ENCODE data around the gene GMEB2. TPM values are rescaled to one million over a fixed set of nuclear protein-coding genes. Genes with fewer than 3 reads are reported as not detected.
"Not testable (repeated sequence)": the region's sequence is repeated elsewhere in the genome, so short reads cannot be mapped to it uniquely, and the experiment has no call there.

The GMEB2 gene
- total RNA-seq, result 10 to 100 TPM; 20.5 to 21.6 TPM

DNA sequence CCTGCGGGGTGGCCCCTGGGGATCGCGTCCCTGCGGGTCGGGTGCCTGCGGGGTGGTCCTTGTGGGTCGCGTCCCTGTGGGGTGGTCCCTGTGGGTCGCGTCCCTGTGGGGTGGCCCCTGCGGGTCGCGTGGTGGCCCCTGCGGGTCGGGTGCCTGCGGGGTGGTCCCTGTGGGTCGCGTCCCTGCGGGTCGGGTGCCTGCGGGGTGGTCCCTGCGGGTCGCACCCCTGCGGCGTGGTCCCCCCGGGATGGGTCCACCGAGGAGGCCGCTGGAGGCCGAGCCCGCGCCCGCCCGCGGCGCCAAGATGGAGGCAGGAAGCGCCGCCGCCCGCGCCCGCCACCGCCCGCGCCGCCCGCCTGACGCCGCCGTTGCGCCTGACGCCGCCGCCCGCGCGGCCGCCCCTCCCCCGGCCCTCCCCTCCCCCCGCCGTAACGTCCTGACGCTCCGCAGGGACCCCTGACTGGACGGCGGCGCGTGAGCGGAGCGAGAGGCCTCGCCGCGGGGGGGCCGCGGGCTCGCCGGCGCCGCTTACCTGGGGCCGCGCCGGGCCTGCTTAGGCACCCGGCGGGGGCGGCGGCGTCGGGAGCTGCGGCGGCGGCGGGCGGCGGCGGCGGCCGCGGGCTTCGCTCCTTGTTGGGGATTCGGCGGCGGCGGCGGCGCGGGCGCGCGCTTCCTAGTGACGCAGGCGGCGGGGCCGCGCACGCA lies at the start of gene GMEB2:
GMEB2 (minus strand) TSS at position 678 of the 705 bp plus-strand sequence. CDS start 7,704 bp downstream, outside the sequence.
- Mint-ChIP-seq H3K4me3 (peak within 1 kb of the TSS; percentile 98), H3K4me1 (peaks cover 23% of the 10 kb centered on the region), H3K27me3 (no peaks in the 10 kb centered on the region), H3K36me3 (peaks cover 16% of the 10 kb centered on the region), H3K27ac (peak within 1 kb of the TSS; percentile 96), H3K9me3 (no peaks in the 10 kb centered on the region)
- DNase-seq (peak; percentile 82), ATAC-seq (ENCODE audit: low read depth) (peak; percentile 31)
- POLR2A ChIA-PET, result interaction anchor here (0.8 to 8.3 kb wide), 13 partner anchors 8 to 238 kb away, joined by 3 to 109 read pairs (median 5); partner anchors contain the start of genes HELZ2, PPDPF, PTK6 and RTEL1

GRCh38 chr20:63675681-63676368 lies 48.9 kb upstream of the GMEB2 start:
- ATAC-seq (ENCODE audit: low read depth), result no peak
- H3K4me1 Mint-ChIP-seq, result no peaks in the 10 kb centered on the region

DNA sequence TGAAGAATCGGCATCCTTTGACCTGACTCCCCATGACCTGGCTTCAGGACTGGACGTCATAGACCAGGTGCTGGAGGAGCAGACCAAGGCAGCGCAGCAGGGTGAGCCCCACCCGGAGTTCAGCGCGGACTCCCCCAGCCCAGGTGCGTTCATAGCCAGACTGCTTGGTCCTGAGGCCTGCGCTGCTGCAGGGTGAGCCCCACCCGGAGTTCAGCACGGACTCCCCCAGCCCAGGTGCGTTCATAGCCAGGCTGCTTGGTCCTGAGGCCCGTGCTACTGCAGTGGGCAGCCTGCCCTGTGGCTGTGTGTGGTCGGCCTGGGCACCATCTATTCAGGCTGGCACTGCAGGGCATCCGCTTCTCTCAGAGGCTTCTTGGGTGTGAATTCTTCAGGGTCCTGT lies 47.0 kb upstream of the GMEB2 start:
- no peak overlapping the region for H3K27ac Mint-ChIP-seq
- ATAC-seq (ENCODE audit: low read depth), result no peak
- H3K9me3 Mint-ChIP-seq, result no peaks in the 10 kb centered on the region
- no peak for DNase-seq
- peaks cover 12% of the 10 kb centered on the region for H3K36me3 Mint-ChIP-seq
- H3K27me3 Mint-ChIP-seq, result no peaks in the 10 kb centered on the region
- no peaks in the 10 kb centered on the region for H3K4me1 Mint-ChIP-seq
- no peak overlapping the region for H3K4me3 Mint-ChIP-seq
- POLR2A ChIA-PET, result no interaction called here

More at GRCh38 chr20:63675681-63676368, 48.9 kb upstream of the GMEB2 start:
- H3K9me3 Mint-ChIP-seq, result no peaks in the 10 kb centered on the region
- H3K27me3 Mint-ChIP-seq, result no peaks in the 10 kb centered on the region
- peaks cover 11% of the 10 kb centered on the region for H3K36me3 Mint-ChIP-seq
- H3K4me3 Mint-ChIP-seq, result no peak overlapping the region
- no peak for DNase-seq
- no peak overlapping the region for H3K27ac Mint-ChIP-seq
- POLR2A ChIA-PET, result no interaction called here

DNA sequence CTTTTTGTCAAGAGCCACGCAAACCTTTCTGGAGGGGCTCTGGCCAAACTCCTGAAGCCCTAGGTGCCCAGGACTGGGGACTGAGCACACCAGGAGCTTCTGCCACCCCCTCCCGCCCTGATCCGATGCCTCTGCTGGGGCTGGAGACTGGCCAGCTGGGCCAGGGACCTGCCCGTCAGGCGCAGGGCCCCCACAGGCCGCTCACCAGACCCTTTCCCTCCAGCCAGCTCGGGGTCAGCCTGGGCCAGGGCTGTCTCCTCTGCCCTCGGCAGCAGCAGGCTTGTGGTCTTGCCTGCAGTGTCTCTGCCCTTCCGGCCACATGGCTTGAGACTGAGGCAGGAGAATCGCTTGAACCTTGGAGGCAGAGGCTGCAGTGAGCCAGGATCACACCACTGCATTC lies 45.8 kb upstream of the GMEB2 start:
- Mint-ChIP-seq H3K4me3 (no peak overlapping the region), H3K9me3 (no peaks in the 10 kb centered on the region), H3K27ac (no peak overlapping the region), H3K36me3 (peaks cover 16% of the 10 kb centered on the region), H3K4me1 (no peaks in the 10 kb centered on the region), H3K27me3 (no peaks in the 10 kb centered on the region)
- POLR2A ChIA-PET, result no interaction called here
- no peak for ATAC-seq (ENCODE audit: low read depth)
- no peak for DNase-seq

GRCh38 chr20:63671695-63672094 lies 44.8 kb upstream of the GMEB2 start:
- H3K27me3 Mint-ChIP-seq; H3K27ac Mint-ChIP-seq; ATAC-seq (ENCODE audit: low read depth); DNase-seq; H3K4me3 Mint-ChIP-seq; H3K4me1 Mint-ChIP-seq; H3K9me3 Mint-ChIP-seq: not testable (repeated sequence)
- POLR2A ChIA-PET, result interaction anchor here (0.6 kb wide), 1 partner anchor 174 kb away, joined by 3 read pairs; no protein-coding TSS in a partner anchor
- H3K36me3 Mint-ChIP-seq, result peaks cover 16% of the 10 kb centered on the region

GRCh38 chr20:63668351-63668750 lies 41.5 kb upstream of the GMEB2 start:
- ATAC-seq (ENCODE audit: low read depth) (no peak), DNase-seq (no peak)
- peaks cover 13% of the 10 kb centered on the region for H3K36me3 Mint-ChIP-seq
- no peaks in the 10 kb centered on the region for H3K27me3 Mint-ChIP-seq
- H3K4me1 Mint-ChIP-seq, result no peaks in the 10 kb centered on the region
- H3K4me3 Mint-ChIP-seq, result no peak overlapping the region
- no peak overlapping the region for H3K27ac Mint-ChIP-seq
- no peaks in the 10 kb centered on the region for H3K9me3 Mint-ChIP-seq
- POLR2A ChIA-PET, result interaction anchor here (0.9 to 1.0 kb wide), 2 partner anchors 26 to 68 kb away, joined by 3 read pairs; partner anchors contain the start of gene LIME1

GRCh38 chr20:63667858-63668257 lies 41.0 kb upstream of the GMEB2 start:
- Mint-ChIP-seq H3K9me3 (no peaks in the 10 kb centered on the region), H3K4me1 (no peaks in the 10 kb centered on the region), H3K36me3 (peaks cover 13% of the 10 kb centered on the region), H3K27me3 (no peaks in the 10 kb centered on the region), H3K4me3 (no peak overlapping the region), H3K27ac (no peak overlapping the region)
- POLR2A ChIA-PET, result no interaction called here
- no peak for ATAC-seq (ENCODE audit: low read depth)
- no peak for DNase-seq

- DNase-seq (no peak), ATAC-seq (ENCODE audit: low read depth) (no peak)
- Mint-ChIP-seq H3K4me3 (no peak overlapping the region), H3K27me3 (no peaks in the 10 kb centered on the region), H3K36me3 (peaks cover 11% of the 10 kb centered on the region), H3K4me1 (no peaks in the 10 kb centered on the region), H3K27ac (no peak overlapping the region), H3K9me3 (no peaks in the 10 kb centered on the region)
- POLR2A ChIA-PET, result no interaction called here
Observed at GRCh38 chr20:63665708-63666107, 38.8 kb upstream of the GMEB2 start.

DNA sequence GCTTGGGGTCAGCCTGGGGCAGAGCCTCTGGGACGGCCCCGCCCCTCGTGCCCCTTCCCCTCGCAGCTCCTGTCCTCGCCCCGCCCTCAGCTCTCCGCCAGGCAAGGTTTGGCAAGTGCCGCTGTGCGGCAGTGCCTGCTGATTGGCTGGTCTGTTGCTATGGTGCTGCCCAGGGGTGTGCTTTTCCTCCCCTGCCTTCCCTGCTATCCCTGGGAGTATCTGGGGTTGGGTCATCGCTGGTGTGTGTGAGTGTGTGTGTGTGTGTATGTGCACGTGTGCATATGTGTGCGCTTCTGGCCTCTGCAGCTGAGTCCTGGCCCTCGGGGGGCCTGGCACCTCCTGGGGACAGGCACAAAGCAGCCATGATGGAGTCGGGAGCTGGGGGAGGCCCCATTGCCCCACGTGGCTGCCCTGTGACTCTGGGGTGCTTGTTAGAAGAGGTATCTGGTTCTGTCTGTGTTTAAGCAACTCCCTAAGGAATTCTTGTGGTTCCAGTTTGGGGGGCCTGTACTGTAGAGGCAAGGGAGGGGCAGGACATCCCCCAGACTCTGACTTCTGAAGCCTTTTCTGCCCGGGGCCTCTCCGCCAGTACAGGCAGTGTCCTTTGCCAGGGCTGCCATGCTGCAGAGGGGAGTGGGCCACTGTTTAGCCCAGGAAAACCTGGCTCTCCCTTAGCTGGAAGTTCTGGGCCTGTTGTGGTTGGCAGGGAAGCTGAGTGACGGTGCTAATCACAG lies 38.1 kb upstream of the GMEB2 start:
- Mint-ChIP-seq H3K4me3 (no peak overlapping the region), H3K27ac (no peak overlapping the region), H3K36me3 (peaks cover 10% of the 10 kb centered on the region), H3K27me3 (no peaks in the 10 kb centered on the region), H3K4me1 (no peaks in the 10 kb centered on the region), H3K9me3 (no peaks in the 10 kb centered on the region)
- DNase-seq, result no peak
- POLR2A ChIA-PET, result no interaction called here
- ATAC-seq (ENCODE audit: low read depth), result no peak

GRCh38 chr20:63664143-63664851 lies 37.4 kb upstream of the GMEB2 start:
- no peak for DNase-seq
- Mint-ChIP-seq H3K27me3 (no peaks in the 10 kb centered on the region), H3K9me3 (no peaks in the 10 kb centered on the region), H3K27ac (no peak overlapping the region), H3K4me1 (peaks cover 3% of the 10 kb centered on the region), H3K36me3 (peaks cover 10% of the 10 kb centered on the region), H3K4me3 (no peak overlapping the region)
- POLR2A ChIA-PET, result no interaction called here
- ATAC-seq (ENCODE audit: low read depth), result no peak

DNA sequence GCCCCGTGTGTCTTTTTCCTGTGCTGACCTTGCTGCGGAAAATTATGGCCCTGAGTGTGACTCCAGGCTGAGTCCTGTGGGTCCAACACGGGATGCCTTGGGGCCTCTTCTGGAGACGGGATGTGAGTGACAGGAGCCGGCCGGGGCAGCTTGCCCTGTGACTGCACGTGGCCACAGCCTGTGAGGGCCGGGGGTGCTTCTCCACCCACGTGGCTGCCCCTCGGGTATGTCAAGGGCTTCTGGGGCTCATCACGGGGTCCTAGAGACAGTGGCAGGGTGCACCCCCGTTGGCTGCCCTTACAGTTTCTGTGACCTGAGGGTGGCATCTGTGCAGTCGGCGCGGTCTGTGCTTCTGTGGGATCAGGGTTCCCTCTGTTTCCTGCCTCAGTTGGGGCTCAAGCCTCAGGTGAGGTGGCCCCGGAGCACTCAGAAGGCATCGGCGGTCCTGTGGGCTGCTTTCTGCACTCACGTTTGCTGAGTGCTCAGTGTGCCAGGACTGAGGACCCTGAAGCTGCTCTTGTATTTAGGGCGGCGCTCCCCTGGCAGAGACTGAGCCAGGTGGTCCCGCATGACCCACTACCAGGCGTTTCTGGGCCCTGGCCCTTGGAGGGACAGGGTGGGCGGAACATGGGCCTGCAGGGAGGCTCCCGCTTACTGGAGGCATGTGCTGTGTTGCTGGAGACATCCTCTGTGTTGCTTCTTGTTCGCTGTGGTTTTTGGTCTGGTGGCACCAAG lies 36.6 kb upstream of the GMEB2 start:
- Mint-ChIP-seq H3K4me1 (peaks cover 8% of the 10 kb centered on the region), H3K36me3 (peaks cover 10% of the 10 kb centered on the region)
- POLR2A ChIA-PET, result no interaction called here

DNA sequence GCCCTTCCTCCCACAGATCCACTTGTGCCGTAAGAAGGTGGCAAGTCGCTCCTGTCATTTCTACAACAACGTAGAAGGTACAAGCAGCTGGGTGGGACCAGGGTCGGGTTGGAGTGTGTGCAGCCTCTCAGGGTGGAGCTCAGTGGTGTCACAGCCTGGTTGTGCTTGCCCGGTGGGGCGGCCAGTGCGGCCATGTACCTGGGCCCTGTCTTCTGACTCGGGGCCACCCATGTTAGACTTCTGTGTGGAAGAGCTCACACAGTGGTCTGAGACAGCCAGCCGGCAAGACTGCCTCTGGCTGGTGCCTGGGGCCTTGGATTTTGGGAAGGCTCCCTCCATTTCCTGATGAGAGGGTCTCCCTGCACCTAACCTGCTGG lies 35.9 kb upstream of the GMEB2 start:
- H3K9me3 Mint-ChIP-seq, result no peaks in the 10 kb centered on the region
- H3K27ac Mint-ChIP-seq, result no peak overlapping the region
- H3K4me1 Mint-ChIP-seq, result peaks cover 8% of the 10 kb centered on the region
- H3K27me3 Mint-ChIP-seq, result no peaks in the 10 kb centered on the region
- POLR2A ChIA-PET, result no interaction called here
- DNase-seq (no peak), ATAC-seq (ENCODE audit: low read depth) (no peak)
- H3K4me3 Mint-ChIP-seq, result no peak overlapping the region
- peaks cover 6% of the 10 kb centered on the region for H3K36me3 Mint-ChIP-seq

More for the DNA sequence above, 36.6 kb upstream of the GMEB2 start:
- H3K27ac Mint-ChIP-seq, result no peak overlapping the region
- H3K9me3 Mint-ChIP-seq, result no peaks in the 10 kb centered on the region
- DNase-seq, result no peak
- no peak for ATAC-seq (ENCODE audit: low read depth)
- no peak overlapping the region for H3K4me3 Mint-ChIP-seq
- no peaks in the 10 kb centered on the region for H3K27me3 Mint-ChIP-seq

Measured in activated naive CD8-positive, alpha-beta T cell treated with anti-CD3 and anti-CD28 coated beads, Interleukin-2, amount 10 ng/mL, durations not matched to agents 7 days and 5 days (primary cell).